GM20000 (cell line): ENCODE measurements around the gene RPS6KA2.

Source experiments
- DNase-seq: peaks from one replicate; pipeline ENCODE4 v3.0.0; 2012; ENCODE audit warnings: low spot score
- CTCF ChIP-seq: IDR thresholded peaks from 2 replicates; pipeline ENCODE4 v1.5.1; 2012; ENCODE audit warnings: mild to moderate bottlenecking, control low read depth; ENCODE audit errors: extremely low read depth, missing control alignments

Gene RPS6KA2

DNA sequence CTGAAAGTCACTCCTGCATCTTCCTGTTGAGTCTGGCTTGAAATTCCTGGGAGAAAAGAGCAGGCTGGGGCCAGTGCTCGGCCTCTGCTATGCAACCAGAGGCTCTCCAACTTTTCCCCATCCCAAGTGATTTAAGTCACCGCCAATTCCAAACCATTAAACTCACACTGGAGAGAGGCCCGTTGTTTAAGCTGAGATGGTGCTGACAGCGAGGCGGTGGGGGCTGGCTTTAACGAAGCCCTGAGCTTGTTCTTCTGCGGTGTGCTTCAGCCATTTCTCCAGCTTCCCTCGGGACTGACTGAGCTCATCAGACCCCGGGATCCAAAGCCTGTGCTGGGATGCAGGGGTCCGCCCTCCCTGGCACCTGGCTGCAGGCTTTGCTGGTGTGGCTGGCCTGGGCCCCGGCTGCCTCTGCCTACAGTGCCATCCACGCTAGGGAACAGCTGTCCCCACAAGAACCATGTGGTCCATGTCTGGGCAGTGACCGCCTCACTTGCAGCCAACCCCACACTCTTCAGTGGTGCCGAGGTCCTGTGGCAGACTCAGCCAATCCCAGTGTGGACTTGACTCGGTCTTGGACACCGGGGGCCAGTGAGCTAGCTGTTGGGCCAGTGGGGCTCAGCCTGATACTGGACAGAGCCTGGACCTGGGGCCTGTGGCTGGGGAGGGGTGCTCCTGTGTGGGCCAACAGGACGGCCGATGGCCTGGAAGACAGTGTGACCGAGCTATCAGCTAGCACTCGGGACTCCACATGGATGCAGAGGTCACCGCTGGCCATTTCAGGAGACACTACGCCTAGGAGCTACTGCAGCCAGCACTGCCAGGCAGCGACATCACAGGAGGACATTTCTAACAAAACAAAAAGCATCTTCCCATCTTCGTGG lies 61.7 kb downstream of the RPS6KA2 start:
- no peak for DNase-seq
- TF ChIP-seq CTCF = no peak

DNA sequence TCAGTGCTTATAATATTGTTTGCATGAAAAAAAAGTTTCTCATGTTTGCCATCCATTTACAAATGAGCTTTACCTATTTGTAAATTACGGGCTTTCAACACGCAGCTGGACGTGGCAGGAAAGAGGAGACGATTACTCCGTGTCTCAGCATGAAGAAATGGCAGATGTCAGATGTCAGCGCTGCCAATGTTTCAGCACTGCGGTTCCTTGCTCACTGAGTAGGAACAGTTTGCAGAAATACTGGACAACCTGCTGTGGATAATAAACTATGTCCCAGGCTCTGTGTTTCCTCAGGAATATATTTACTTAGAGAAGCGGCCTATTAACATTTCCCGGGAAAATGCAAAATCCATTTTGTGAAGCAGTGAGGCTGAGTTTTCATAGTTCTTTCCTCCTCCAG lies 63.2 kb downstream of the RPS6KA2 start:
- TF ChIP-seq CTCF = no peak
- no peak for DNase-seq

- no peak for TF ChIP-seq CTCF
- no peak for DNase-seq
Observed at GRCh38 chr6:166563200-166563599, 63.9 kb downstream of the RPS6KA2 start.

DNA sequence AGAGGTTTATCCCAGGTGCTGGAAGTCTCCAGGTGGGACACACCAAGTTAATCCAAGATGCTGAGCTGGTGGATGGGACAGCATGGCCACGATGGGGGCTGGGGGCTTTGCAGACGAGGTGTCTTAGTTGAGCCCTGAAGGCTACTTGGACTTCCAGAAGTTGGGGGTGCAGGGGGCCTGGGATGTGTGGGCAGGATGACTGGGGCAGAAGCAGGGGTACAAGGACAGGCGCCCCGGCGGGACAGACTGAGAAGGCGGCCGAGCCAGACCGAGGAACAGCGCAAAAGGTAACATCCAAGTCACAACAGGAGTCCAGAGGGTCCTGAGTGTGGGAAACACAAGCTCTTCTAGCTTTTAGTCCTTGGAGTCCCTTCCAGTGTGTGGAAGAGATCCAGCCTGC lies 64.3 kb downstream of the RPS6KA2 start:
- DNase-seq = no peak
- no peak for TF ChIP-seq CTCF

- DNase-seq = no peak
- TF ChIP-seq CTCF = no peak
Observed at GRCh38 chr6:166561771-166562359, 65.2 kb downstream of the RPS6KA2 start.

GRCh38 chr6:166560222-166560621 lies 66.8 kb downstream of the RPS6KA2 start:
- no peak for DNase-seq
- no peak for TF ChIP-seq CTCF

DNA sequence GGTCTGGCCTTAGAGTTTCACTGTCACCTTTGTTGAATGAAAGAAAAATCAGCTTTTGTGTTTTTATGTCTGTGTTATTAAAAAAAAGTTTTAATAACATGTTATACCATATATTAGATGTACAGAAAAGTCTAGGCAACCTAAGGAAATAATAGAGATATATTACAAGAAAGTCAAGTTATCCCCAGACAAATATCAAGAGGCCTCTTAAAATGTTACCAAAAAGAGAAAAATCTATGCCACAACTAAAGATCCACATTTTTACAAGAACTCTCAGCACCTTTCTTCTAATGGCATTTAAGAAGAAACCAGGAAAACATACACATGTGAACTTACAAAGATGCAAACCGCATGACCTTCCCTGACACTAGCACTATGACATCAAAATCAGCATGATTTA lies 67.4 kb downstream of the RPS6KA2 start:
- DNase-seq = no peak
- TF ChIP-seq CTCF = no peak
